ENCODE results near the gene CPA2. TPM values are rescaled to one million over a fixed set of nuclear protein-coding genes. Genes with fewer than 3 reads are reported as not detected.

CPA2 gene
- total RNA-seq, 4 donors from 2014 or later: not detected

DNA sequence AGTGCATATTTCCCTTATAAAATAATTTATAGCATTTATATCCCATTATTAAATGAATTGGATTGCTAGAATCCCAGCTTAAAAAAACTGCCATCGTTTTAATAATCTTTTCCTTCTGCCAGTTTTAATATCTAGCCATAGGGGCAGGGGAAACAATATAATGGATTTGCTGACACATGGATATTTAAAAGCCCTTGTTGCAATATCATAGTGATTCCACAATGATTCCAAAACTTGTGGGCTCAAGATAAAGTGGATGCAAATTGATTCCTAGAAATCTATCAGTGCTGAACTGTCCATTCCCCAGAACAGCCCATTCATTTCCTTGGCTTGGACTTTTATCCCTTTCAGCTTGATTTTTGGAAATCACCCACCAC lies 2.6 kb downstream of the CPA2 start:
- TF ChIP-seq, protein P1, sequence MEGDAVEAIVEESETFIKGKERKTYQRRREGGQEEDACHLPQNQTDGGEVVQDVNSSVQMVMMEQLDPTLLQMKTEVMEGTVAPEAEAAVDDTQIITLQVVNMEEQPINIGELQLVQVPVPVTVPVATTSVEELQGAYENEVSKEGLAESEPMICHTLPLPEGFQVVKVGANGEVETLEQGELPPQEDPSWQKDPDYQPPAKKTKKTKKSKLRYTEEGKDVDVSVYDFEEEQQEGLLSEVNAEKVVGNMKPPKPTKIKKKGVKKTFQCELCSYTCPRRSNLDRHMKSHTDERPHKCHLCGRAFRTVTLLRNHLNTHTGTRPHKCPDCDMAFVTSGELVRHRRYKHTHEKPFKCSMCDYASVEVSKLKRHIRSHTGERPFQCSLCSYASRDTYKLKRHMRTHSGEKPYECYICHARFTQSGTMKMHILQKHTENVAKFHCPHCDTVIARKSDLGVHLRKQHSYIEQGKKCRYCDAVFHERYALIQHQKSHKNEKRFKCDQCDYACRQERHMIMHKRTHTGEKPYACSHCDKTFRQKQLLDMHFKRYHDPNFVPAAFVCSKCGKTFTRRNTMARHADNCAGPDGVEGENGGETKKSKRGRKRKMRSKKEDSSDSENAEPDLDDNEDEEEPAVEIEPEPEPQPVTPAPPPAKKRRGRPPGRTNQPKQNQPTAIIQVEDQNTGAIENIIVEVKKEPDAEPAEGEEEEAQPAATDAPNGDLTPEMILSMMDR (IDR thresholded peaks at IDR 0.05; ENCODE audit: low read depth): no peak

DNA sequence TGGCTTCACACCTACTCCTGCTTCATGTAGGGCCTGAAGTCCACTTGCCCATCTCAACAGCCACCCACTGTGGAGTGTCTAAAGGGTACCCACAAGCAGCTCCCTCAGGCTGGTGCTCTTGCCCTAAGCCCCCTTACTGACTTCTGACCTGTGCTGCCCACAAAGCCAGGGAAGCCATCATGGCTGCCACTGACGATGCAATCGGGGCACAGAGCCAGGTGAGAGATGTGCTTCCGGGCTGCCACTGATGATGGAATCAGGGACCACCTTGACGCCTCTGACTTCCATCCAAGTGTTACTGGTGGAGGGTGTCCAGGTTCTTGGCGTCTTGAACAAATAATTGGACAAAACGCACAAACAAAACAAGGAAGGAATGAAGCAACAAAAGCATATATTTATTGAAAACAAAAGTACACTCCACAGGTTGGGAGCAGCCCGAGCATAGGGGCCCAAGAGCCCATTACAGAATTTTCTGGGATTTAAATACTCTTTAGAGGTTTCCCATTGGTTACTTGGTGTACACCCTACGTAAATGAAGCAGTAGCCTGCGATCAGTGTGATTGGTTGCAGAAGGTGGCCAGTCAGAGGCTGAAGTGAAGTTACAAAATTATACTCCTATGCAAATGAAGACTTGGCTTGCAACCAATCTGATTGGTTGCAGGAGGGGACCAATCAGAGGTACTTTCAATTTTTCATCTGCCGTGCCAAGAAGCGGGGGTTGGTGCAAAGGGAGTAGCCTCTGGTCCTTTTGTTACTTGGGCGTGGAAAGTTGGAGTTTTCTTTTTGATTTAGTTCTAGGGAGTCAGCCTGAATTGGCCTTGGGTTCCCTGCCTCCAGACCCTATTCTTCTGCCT lies 4.5 kb downstream of the CPA2 start:
- TF ChIP-seq, protein P1 (IDR thresholded peaks at IDR 0.05; ENCODE audit: low read depth): no peak

DNA sequence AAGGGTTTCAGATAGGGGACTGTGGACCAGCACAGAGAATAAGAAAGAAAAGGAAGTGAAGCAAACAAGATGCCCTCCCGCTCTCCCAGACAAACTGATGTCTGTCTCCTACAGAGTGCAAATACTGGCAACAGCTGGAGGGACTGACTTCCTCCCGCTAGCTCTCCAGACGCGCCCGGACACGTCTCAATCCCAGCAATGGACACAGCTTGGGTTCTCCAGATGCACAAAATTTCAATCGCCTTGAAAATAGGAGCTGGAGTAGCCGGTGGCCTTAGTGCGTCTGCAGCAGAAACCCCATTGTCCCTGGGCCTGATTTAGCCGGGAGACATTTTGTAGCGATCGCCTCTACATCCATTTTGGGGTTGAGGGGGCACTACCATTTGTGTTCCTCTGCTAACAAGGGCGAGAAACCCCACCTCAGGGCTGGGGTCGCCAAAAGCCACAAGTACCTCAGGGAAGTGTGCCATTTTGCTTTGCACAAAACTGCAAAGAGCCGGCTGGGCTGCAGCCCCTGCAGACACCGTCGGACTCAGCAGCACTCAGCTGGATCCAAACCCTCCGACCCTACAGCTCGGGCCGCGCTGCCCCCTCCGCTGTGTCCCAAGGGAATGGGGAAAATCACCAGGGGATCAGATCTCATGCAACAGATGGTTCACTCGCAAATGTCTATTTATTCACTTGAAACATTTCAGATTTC lies 5.9 kb downstream of the CPA2 start:
- TF ChIP-seq, protein P1 (IDR thresholded peaks at IDR 0.05; ENCODE audit: low read depth): no peak

DNA sequence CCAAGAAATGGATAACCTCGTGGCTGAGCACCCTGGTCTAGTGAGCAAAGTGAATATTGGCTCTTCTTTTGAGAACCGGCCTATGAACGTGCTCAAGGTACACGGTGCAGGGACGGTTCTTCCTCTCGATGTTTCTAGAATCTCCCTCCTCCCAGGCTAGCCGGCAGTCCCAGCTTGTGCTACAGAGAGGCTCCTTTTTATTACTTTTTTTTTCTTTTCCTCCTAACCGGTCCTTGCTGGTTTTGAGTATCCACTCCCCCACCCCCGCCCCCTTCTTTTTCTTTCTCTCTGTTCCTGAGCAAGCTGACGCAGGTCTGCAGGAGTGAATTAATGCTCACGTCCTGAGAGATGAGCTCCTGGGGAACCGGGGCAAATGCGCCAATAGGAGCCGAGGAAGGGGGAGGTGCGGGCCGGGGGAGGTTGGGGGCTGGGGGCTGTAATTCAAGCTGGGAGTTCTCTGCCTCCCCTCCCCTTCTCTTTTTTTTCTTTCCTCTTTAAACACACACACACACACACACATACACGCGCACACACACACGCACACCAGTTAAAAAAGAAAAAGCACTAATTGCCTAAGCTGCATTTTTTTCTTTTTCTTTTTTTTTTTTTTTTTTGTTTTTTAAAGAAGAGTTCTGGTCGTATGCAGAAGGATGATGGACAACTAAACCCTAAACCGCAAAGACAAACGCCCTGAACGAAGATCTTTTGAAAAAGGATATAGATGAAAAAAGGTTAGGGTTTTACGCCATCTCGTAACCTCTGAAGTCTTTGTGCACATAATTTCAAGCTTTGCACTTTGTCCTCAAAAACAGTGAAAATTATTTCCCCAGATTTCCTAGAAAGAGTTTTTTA lies 6.6 kb downstream of the CPA2 start:
- TF ChIP-seq, protein P1 (IDR thresholded peaks at IDR 0.05; ENCODE audit: low read depth): no peak

DNA sequence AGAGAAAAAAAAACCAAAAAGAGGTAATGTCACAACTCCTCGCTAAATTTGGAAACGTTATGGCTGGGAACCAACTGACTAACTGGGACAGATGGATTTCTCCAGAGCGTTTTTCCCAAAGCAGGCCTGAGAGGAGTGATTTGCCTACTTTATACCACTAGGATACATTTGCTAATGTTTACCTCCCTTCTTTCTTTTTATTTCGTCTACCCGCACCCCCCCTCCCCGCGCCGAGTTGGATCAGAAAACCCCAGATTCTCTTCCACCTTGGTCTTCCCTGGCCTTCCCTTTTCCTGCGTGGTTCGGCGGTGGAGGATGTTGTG lies 7.2 kb downstream of the CPA2 start:
- TF ChIP-seq, protein P1 (IDR thresholded peaks at IDR 0.05; ENCODE audit: low read depth): no peak

DNA sequence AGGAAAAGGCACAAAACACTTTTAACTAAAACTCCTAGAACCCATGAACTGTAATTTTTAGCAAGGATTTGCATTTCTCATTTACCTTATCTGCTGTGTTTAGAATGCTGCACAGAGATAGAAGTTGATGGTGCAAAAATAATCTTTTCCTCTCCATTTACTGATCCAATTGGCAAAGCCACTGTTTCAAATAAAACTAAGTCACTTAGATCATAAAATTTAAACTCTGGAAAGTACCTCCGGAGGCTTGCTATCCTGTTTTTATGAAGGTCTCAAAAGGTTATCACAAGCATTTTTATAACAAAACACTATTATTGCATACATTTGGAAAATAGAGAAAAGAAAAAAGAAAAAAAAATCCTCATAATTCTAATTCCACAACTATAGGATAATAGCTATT lies 7.6 kb downstream of the CPA2 start:
- TF ChIP-seq, protein P1 (IDR thresholded peaks at IDR 0.05; ENCODE audit: low read depth): no peak
